ENCODE data around the gene IGF1R. TPM values are rescaled to one million over a fixed set of nuclear protein-coding genes. Genes with fewer than 3 reads are reported as not detected.

Gene IGF1R
- total and polyA plus RNA-seq, 2 experiments from 2014 or later = 10.8 to 42.9 TPM

DNA sequence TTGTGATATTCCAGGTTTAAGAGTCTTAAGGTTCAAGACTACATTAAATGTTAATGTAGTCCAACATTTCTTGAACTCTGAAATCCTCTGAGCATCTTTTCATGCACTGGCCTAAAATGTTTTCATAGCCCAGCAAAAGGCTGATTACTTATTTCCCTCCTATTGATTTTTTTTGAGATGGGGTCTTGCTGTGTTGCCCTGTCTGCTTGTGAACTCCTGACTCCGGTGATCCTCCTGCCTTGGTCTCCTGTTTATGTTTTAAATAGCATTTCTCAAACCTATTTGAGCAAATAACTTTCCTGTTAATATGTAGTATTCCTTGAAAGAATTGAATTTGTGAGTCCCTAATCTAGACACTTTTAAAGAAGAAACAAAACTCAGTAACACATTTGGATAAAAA, 133.5 kb downstream of the IGF1R start:
- peaks cover 34% of the 10 kb centered on the region for H3K4me1 ChIP-seq (ENCODE audit: insufficient read depth)
- no peak for DNase-seq (ENCODE audit: low spot score)
- peaks cover 5% of the 10 kb centered on the region for H4K20me1 ChIP-seq (ENCODE audit: insufficient read depth, poor library complexity, severe bottlenecking)
- no peak overlapping the region for H3K27ac ChIP-seq
- H3K4me2 ChIP-seq = no peak overlapping the region
- TF ChIP-seq, protein P1, sequence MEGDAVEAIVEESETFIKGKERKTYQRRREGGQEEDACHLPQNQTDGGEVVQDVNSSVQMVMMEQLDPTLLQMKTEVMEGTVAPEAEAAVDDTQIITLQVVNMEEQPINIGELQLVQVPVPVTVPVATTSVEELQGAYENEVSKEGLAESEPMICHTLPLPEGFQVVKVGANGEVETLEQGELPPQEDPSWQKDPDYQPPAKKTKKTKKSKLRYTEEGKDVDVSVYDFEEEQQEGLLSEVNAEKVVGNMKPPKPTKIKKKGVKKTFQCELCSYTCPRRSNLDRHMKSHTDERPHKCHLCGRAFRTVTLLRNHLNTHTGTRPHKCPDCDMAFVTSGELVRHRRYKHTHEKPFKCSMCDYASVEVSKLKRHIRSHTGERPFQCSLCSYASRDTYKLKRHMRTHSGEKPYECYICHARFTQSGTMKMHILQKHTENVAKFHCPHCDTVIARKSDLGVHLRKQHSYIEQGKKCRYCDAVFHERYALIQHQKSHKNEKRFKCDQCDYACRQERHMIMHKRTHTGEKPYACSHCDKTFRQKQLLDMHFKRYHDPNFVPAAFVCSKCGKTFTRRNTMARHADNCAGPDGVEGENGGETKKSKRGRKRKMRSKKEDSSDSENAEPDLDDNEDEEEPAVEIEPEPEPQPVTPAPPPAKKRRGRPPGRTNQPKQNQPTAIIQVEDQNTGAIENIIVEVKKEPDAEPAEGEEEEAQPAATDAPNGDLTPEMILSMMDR (IDR thresholded peaks at IDR 0.05; ENCODE audit: poor library complexity) = no peak
- TF ChIP-seq EZH2 (IDR thresholded peaks at IDR 0.05; ENCODE audit: borderline replicate concordance) (no peak), EZH2phosphoT487 (IDR thresholded peaks at IDR 0.05; ENCODE audit: low read depth, severe bottlenecking, unreplicated experiment) (no peak)
- no peak overlapping the region for H2AFZ ChIP-seq
- no peaks in the 10 kb centered on the region for H3K9me2 ChIP-seq (replicated peaks; ENCODE audit: insufficient read depth)
- H3K79me2 ChIP-seq = peaks cover 80% of the 10 kb centered on the region
- no peaks in the 10 kb centered on the region for H3K9me3 ChIP-seq (ENCODE audit: low read depth)
- H3K36me3 ChIP-seq (replicated peaks; ENCODE audit: insufficient read depth, low read depth) = no peaks in the 10 kb centered on the region
- H3K4me3 ChIP-seq = no peak overlapping the region
- H3K27me3 ChIP-seq = no peaks in the 10 kb centered on the region
- 100% methylated on average over 1 of the region's 1 CpG for WGBS (ENCODE audit: low lambda C conversion rate, missing lambda C conversion rate)

DNA sequence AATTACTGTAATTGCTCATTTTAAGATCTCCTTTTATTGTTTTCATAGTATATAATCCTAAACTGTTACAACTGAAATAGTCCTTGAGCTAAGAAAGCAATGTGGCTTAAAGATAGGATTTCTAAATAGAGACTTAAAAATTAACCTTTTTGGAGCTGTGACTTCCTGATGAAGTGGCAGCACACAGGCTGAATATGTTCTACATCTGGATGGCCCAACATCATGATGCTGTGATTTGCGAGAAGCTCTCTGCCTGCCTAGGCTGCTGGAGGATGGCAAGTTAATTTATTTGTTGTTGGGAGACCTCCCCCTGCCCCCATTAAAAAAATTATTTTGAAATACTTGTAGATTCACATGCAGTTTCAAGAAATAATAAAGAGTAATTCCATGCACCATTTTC, 134.5 kb downstream of the IGF1R start:
- H3K9me3 ChIP-seq (ENCODE audit: low read depth) = no peaks in the 10 kb centered on the region
- TF ChIP-seq, protein P1 (IDR thresholded peaks at IDR 0.05; ENCODE audit: poor library complexity) = no peak
- TF ChIP-seq EZH2 (IDR thresholded peaks at IDR 0.05; ENCODE audit: borderline replicate concordance) (no peak), EZH2phosphoT487 (IDR thresholded peaks at IDR 0.05; ENCODE audit: low read depth, severe bottlenecking, unreplicated experiment) (no peak)
- H4K20me1 ChIP-seq (ENCODE audit: insufficient read depth, poor library complexity, severe bottlenecking) = peaks cover 5% of the 10 kb centered on the region
- no peak for DNase-seq (ENCODE audit: low spot score)
- H2AFZ ChIP-seq = no peak overlapping the region
- no peaks in the 10 kb centered on the region for H3K36me3 ChIP-seq (replicated peaks; ENCODE audit: insufficient read depth, low read depth)
- H3K27ac ChIP-seq = no peak overlapping the region
- 82% methylated on average over 1 of the region's 1 CpG for WGBS (ENCODE audit: low lambda C conversion rate, missing lambda C conversion rate)
- peaks cover 82% of the 10 kb centered on the region for H3K79me2 ChIP-seq
- no peak overlapping the region for H3K4me3 ChIP-seq
- no peaks in the 10 kb centered on the region for H3K27me3 ChIP-seq
- no peak overlapping the region for H3K4me2 ChIP-seq
- no peaks in the 10 kb centered on the region for H3K9me2 ChIP-seq (replicated peaks; ENCODE audit: insufficient read depth)
- peaks cover 31% of the 10 kb centered on the region for H3K4me1 ChIP-seq (ENCODE audit: insufficient read depth)

DNA sequence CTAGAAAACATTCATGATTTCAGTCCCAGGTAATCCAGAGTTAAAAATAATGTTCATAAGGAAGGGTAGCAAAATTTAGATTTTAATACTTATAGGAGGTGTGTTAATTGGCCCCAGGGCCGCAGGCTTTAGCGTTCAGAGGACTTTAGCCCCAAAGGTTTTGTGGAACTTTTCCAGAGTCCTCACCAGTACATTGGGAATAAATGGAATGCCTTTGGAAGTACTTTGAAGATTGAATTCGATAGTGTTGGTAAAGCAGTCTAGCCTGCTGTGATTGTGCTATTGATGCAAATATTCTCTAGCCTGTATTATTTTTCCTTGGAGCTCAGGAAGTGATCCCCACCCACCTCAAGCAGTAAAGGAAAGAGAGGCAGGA, 137.1 kb downstream of the IGF1R start:
- Histone ChIP-seq H3K9me2 (replicated peaks; ENCODE audit: insufficient read depth) (no peaks in the 10 kb centered on the region), H4K20me1 (ENCODE audit: insufficient read depth, poor library complexity, severe bottlenecking) (no peaks in the 10 kb centered on the region), H3K9me3 (ENCODE audit: low read depth) (no peaks in the 10 kb centered on the region), H3K36me3 (replicated peaks; ENCODE audit: insufficient read depth, low read depth) (no peaks in the 10 kb centered on the region), H3K4me1 (ENCODE audit: insufficient read depth) (peaks cover 40% of the 10 kb centered on the region), H2AFZ (no peak overlapping the region), H3K27me3 (no peaks in the 10 kb centered on the region), H3K4me3 (no peak overlapping the region), H3K27ac (peak overlapping the region; percentile 73), H3K79me2 (peaks cover 73% of the 10 kb centered on the region), H3K4me2 (peak overlapping the region; percentile 56)
- WGBS (ENCODE audit: low lambda C conversion rate, missing lambda C conversion rate) = 54% methylated on average over 3 of the region's 3 CpGs
- no peak for TF ChIP-seq EZH2phosphoT487 (IDR thresholded peaks at IDR 0.05; ENCODE audit: low read depth, severe bottlenecking, unreplicated experiment)
- TF ChIP-seq EZH2 (IDR thresholded peaks at IDR 0.05; ENCODE audit: borderline replicate concordance) = no peak
- TF ChIP-seq, protein P1 (IDR thresholded peaks at IDR 0.05; ENCODE audit: poor library complexity) = no peak
- no peak for DNase-seq (ENCODE audit: low spot score)
